Stimulated activated CD8-positive, alpha-beta memory T cell treated with anti-CD3 and anti-CD28 coated beads, Interleukin-7, amount 100 ng/mL, for 4 hours (primary cell): ENCODE measurements around the gene SLC25A33.
"Not testable (repeated sequence)": the region's sequence is repeated elsewhere in the genome, so short reads cannot be mapped to it uniquely, and the experiment has no call there.

Experiments used
- DNase-seq, 2 donors: peaks; one replicate each; pipeline ENCODE4 v3.0.0-alpha.2; 2020; ENCODE audit warnings: low read depth in 2 of 2

The SLC25A33 gene

DNA sequence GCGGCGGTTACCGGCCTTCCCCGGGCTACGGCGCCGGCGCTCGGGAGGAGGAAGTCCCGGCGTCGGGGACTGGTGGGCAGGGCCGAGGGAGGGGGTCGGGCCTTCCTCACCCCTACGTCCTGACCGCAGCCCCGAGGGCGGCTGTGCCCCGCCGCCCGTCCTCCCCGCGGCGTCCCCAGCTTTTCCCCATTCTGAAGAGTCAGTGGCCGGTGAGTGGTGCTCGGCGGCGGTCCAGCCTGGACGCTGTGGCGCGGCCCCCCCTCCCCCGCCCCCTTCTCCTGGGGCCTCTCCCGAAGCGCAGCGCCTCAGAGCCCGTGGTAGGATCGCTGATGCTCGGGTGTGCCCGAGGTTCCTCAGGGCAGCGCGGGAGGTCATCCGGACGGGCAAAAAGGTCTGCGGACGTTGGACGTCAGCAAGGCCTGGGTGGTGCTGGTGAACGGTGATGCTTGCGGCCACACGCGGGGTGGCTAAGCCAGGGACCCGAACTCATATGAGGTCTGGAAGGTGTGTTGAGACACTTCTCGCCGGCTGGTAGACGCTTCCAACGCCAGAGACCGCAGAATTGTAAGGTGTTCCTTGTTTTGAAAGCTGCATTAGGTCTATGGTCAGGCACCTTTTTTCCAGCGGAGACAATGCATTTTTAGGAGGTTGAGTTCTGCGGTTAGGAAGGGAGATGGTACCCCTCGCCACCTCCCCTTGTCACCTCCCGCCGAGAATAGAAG, 725 bp downstream of the SLC25A33 start:
- peak in 1 of 2 donors; percentile 59 for DNase-seq

GRCh38 chr1:9542430-9542829, 3.2 kb downstream of the SLC25A33 start:
- DNase-seq = no peak

- DNase-seq = no peak
These were observed 5.7 kb downstream of the SLC25A33 start for GRCh38 chr1:9544926-9545325.

DNA sequence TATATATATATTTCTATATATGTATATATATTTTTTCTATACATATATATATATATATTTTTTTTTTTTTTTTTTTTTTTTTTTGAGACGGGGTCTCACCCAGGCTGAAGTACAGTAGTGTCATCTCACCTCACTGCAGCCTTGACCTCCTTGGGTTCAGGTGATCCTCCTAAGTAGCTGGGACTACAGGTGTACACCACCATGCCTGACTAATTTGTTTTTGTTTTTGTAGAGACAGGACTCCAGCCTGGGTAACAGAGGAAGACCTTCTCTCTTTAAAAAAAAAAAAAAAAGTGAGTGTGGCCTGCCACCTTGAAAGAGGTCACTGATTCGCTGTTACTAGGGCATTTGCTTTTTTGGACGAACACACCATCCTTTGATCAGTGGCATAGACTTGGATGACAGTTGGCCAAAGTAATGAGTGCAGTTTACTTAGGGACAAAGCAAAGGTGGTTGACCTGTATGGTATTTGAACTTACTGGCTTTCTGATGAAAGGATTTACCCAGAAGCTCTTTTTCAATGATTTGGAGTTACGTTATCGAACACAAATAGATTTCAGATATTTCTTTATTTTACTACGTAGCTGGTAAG, 10.8 kb downstream of the SLC25A33 start:
- DNase-seq = no peak

GRCh38 chr1:9551984-9552383, 12.7 kb downstream of the SLC25A33 start:
- no peak for DNase-seq

DNA sequence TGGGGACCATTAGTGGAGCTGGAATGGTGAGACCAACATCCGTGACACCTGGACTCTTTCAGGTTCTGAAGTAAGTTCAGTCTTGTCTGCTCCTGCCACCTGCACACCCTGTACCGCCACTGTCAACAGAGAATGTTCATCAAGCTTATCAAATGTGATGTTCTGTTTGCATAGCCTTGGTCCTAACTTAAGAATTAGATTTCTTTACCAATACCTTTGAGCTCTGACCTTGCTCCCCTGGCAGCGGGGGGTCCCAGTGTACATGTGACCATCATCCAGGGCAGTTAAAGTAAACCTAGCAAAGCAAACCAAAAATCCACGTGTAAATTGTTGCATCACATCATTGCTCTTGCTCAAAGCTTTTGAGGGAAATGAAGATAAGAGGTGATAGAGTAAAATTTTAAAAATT, 14.5 kb downstream of the SLC25A33 start:
- DNase-seq = no peak

DNA sequence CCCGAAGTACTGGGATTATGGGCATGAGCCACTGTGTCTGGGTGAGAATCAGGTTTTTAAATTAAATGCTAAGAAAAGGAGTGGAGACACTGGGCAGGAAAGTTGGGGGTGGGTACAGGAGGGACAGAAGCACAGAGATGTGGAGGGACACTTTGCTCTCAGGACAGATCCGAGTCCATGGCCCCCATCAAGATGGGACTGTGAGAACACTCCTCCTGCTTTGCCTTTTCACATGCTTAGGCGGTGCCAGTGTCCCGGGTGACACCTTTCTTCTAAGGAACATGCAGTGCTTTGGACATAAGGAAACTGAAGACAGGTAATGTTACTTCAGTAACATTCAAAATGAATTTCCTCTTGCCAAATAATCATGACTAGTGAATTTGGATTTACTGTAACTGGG, 16.7 kb downstream of the SLC25A33 start:
- DNase-seq = no peak

- no peak for DNase-seq
These were observed 18.4 kb downstream of the SLC25A33 start for GRCh38 chr1:9557624-9558023.

DNA sequence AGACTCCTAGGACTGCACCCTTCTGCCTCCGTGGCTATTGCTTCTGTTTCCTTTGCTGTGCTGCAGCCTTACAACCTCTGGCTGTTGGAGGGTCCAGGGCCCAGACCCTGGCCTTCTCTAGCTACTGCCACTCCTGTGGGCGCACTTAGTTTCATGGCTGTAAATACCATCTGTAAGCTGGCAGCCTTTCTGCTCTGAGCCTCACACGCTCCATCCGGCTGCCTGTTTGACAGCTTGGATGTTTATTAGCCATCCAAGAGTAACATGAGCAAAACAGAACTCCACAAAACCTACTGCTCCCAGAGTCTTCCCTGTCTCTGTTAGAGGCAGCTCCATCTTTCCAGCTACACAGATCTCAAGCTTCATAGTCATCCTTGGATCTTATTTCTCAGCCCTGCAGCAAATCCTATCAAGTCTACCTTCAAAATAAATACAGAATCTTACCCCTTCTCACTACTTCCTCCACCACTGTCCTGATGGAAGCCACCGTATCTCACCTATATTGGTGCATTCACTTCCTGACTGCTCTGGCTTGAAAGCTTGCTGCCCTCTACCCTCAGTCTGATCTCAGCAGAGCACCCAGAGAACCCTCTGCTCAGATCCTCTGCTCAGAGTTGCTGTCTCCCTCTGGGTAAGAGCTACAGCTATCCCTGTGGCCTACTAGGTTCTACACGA, 19.1 kb downstream of the SLC25A33 start:
- DNase-seq = no peak

DNA sequence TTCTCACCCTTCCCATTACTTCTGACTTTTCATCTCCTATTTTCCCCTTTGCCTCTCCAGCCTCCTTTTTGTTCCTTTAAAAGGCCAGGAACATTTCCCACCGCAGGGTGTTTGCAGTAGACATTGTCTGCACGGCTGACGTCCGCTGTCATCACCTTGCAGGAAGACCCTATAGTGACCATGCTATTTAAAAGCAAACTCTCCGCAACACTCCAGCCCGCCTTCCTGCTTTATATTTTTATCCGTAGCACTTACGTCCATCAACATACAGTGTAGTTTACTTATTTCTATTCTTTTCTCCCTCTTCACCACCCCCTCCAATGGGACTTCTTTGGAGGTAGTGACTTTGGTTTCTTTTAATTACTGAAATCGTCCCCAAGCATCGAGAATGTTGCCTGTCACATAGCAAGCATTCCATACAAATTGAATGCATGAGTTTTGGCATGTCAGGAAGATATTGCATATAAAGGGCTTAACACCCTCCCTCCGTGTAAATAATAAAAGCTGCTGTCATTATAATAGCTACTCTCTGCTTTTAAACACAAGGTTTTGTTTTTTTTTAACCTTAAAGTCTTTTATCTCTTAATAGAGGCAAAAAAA, 19.8 kb downstream of the SLC25A33 start:
- no peak for DNase-seq

DNA sequence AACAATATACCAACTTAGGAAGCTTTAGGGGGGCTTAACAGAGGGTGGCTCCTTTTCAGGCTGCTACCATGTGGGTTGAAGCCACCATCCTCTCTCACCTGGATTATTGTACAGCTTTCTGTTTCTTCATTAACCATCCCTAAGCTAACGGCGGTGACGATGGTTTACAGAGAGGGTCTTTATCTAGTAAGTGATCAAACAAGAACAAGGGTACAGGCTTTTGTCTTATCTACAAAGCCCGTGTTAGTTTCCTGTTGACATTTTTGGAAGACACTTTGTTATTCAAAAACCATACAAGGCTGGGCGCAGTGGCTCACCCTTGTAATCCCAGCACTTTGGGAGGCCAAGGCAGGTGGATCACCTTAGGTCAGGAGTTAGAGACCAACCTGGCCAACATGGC, 20.4 kb downstream of the SLC25A33 start:
- DNase-seq = no peak

DNA sequence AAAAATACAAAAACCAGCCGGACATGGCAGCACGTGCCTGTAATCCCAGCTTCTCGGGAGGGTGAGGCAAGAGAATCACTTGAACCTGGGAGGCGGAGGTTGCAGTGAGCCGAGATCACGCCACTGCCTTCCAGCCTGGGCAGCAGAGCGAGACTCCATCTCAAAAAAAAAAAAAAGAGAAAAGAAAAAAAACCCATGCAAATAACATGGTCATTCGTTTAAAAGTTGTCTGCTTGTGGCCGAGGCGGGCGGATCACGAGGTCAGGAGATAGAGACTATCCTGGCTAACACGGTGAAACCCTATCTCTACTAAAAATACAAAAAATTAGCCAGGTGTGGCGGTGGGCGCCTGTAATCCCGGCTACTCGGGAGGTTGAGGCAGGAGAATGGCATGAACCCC, 20.8 kb downstream of the SLC25A33 start:
- DNase-seq = not testable (repeated sequence)

- DNase-seq = no peak
These were observed 22.2 kb downstream of the SLC25A33 start for GRCh38 chr1:9561429-9561828.

DNA sequence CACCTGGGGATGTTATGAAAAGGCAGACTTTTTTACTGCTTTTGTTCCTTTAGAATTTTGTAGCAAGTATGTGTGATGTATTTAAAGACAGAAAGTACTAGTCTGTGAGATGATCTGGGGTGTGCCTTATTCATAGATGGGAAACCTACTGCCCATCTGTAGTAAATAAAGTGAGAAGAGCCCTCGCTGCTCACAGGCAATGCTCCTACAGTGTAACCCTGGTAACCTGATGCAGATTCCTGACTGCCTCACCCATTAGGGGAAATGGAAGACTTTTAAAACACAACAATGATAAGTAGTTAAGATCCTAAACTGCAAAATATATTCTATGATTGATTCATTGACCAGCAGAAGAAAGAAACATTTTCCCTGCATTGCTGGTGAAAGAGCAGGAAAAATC, 30.0 kb downstream of the SLC25A33 start:
- no peak for DNase-seq

GRCh38 chr1:9570886-9571529, 31.7 kb downstream of the SLC25A33 start:
- not testable (repeated sequence) for DNase-seq

DNA sequence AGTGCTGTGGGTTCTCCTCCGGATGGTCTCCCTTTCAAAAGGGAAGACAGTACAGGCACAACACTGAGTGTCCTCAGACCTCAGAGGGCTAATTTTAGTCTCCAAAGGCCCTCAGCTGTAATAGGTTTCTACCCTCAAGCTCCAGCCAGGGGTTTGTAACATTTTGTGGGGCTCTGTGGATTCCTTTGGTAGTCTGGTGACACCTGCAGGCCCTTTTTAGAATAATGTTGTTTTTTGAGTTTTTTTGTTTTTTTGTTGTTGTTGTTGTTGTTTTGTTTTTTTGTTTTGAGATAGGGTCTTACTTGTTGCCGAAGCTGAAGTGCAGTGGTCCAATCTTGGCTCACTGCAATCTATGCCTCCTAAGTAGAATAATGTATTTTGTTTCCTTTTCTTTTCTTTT, 34.5 kb downstream of the SLC25A33 start:
- DNase-seq = no peak

GRCh38 chr1:9575486-9575885, 36.2 kb downstream of the SLC25A33 start:
- no peak for DNase-seq

DNA sequence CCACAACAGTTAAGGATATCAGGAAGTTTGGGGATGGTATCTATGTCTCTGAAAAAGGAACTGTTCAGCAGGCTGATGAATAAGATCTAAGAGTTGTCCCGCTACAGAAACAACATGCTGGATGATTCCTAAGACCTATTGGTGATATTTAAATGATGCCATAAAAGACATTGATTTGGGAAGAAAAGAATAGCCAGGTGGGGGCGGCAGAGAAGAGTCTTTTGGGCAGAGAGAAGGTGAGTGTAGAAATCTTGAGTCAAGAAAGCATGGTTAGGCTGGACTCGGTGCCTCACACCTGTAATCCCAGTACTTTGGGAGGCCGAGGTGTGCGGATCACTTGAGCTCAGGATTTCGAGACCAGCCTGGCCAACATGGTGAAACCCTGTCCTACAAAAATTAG, 37.6 kb downstream of the SLC25A33 start:
- no peak for DNase-seq

- DNase-seq = no peak
These were observed 38.2 kb downstream of the SLC25A33 start for GRCh38 chr1:9577423-9577822.

GRCh38 chr1:9580942-9581341, 41.7 kb downstream of the SLC25A33 start:
- DNase-seq = no peak

- no peak for DNase-seq
These were observed 47.0 kb downstream of the SLC25A33 start for GRCh38 chr1:9586147-9586766.
